HG02763 (cell line): ENCODE results near the gene SLC16A9.

ENCODE experiments used
- ATAC-seq: cut with Tn5 transposase; IDR thresholded peaks from one replicate; pipeline ENCODE4 v1.9.1; 2021; ENCODE audit warnings: mild to moderate bottlenecking, moderate library complexity; ENCODE audit not compliant: unreplicated experiment

SLC16A9 gene

GRCh38 chr10:59631882-59632807 lies 77.5 kb downstream of the SLC16A9 start:
- no peak for ATAC-seq

GRCh38 chr10:59631237-59631636 lies 78.4 kb downstream of the SLC16A9 start:
- ATAC-seq = no peak

DNA sequence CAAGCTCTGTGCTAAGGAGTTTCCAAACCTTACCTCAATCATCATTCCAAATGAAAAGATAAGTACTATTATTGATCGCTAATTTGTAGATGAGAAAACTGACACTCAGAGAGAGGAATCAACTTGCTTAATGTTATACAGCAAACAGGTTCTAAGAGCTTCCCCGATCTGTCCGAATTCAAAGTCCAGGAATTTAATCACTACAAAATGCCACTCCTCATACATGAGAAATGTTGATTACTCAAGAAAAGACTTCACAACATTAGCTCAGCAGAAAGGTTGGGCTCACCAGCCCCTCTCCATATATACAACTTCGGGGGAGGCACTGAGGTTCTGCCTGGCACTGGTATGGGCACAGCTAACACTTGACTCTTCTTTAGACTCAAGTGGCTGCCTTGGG lies 80.7 kb downstream of the SLC16A9 start:
- ATAC-seq = no peak

GRCh38 chr10:59628456-59628855 lies 81.2 kb downstream of the SLC16A9 start:
- no peak for ATAC-seq

DNA sequence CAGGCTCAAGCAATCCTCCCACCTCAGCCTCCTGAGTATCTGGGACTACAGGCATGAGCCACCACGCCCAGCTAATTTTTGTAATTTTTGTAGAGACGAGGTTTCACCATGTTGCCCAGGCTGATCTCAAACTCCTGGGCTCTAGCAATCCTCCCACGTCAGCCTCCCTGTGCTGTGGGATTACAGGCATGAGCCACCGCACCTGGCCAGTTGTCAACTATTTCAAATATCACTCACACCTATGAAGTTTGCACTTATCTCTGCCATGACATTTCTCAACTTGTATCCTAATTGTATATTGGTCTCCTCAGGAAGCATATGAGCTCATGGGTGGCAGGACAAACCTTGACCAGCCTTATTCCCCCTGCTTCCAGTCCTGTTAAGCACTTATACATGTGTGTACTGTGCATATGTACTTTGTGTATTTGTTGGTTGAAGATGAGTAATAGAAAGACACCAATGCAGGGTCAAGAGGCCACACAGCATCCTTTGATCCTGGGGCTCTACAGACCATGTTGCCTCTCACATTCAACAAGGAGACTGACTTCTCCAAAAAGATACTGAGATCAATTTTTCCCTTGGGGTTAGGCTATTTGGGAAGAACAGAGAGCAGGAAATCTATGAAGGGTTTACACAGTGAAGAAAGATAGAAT lies 82.2 kb downstream of the SLC16A9 start:
- ATAC-seq = no peak

- ATAC-seq = no peak
Observed at GRCh38 chr10:59626523-59626869, 83.2 kb downstream of the SLC16A9 start.

GRCh38 chr10:59625721-59626522 lies 83.7 kb downstream of the SLC16A9 start:
- ATAC-seq = peak; percentile 87

GRCh38 chr10:59624951-59625350 lies 84.7 kb downstream of the SLC16A9 start:
- ATAC-seq = no peak

DNA sequence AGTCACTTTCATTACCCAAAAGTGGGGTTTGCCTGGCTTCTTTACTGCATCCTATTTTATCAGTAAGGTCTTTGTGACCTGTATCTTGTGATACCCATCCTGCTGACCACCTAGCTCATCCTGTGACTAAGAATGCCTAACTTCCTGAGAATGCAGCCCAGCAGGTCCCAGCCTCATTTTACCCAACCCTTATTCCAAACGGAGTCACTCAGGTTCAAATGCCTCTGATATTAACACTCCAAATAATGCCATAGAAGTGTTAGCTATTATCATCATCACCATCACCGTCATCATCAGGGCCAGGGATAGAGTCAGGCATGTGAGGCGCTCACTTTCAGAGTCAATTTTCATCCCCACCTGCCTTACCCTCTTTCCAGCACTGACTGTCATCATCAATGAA lies 85.5 kb downstream of the SLC16A9 start:
- ATAC-seq = no peak

GRCh38 chr10:59623133-59624121 lies 86.2 kb downstream of the SLC16A9 start:
- no peak for ATAC-seq

DNA sequence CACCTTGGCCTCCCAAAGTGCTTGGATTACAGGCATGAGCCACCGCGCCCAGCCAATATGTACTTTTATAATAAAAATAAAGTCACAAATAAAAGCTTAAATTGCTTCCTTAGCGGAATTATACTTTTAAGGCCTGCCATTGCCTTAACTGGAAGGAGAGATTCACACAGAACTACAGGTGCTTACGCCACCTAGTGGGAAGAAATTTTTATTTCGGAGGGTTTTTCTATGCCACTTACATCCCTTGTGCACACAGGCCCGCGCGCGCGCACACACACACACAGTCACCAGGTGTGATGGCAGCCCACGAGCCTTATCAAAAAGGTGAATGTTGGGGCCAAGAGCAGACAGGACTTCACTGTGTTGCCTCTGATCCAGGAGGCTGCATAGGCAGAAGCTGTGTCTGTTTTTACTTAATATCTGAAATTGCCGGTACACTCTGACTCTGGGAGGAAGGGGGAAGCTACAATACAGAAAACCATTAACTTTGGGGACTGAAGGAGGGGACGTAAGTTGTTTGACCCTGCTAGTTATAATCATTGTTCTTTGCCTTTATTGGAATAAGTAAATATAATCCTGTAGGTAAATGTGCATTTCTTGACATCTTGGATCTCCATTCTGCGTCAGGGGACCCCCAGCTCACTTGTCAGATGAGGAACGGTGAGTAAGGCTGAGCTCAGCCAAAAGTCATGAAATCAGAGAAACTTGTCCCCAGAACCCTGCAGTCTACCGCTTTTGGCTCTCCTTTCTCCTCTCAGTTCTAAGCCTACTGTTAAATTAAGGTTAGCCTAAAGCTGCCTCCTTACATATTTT lies 87.1 kb downstream of the SLC16A9 start:
- no peak for ATAC-seq

GRCh38 chr10:59621771-59622170 lies 87.9 kb downstream of the SLC16A9 start:
- ATAC-seq = no peak

DNA sequence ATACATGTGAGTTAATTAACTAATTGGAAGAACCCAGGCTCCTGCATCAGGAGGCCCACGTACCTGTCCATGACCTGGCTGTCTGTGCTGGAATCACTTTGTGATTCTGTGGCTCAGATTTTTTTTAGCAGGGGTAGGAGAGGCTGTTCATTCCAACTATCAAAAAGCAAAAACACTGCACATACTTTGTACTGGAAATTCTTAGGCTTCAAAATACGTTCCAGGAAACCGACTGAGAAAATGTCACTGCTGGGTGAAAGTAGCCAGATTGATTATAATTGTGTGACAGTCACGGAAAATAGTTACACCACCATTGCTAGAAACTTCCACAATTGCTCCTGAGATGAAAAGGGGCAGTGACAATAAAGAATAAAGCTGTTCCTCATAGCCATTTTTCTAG lies 91.0 kb downstream of the SLC16A9 start:
- ATAC-seq = no peak

DNA sequence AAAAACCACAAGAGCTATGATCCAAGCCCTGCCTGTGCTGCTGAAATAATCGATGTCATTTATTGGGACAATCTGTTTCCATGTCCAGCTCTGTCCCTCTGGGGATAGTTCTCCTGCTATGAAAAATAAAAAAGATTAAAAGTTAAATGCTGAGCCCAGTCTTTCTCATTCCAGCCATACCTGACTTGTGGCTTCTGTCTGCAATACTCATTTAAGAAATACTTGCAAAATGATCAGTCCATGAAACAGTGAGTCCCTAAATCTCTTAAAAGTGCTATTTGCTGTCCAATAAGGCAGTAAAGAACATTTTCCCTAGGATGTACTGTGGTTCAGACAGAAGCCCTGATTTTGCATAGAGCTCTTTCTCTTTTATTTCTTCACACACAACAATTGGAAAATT lies 91.7 kb downstream of the SLC16A9 start:
- no peak for ATAC-seq

DNA sequence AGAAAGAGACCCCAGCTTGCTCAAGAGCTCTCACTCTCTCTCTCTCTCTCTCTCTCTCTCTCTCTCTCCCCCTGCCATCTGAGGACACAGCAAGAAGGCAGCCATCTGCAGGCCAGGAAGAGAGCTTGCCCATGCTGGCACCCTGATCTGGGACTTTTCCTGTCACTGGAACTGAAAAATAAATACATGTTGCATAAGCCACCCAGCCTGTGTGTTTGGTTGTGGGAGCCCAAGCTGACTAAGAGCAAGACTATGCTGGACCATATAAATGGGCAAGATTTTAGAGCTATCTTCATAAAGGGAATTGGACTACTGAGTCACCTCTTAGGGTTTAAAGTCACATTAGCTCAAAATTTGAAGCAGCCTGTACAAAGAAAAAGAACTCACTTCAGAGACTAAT lies 98.6 kb downstream of the SLC16A9 start:
- no peak for ATAC-seq

- ATAC-seq = no peak
Observed at GRCh38 chr10:59607970-59608369, 101.7 kb downstream of the SLC16A9 start.

DNA sequence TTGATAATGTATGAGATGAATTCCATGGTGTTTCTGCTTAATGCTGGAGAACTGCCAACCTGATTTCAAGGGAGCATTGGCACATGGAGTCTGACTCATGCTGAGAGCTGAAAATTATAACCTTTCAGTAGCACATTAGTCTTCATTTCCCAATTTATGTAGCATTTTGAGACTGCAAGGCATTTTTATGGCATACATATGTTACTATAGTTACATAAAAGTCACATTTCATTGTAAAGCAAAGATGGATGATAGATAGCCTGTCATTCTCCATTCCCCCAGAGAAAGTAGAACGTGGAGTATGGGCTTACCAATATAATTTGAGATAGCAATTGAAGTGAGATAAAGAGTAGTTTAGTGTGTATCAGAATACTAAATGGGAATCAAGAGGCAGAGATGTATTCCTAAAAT lies 103.1 kb downstream of the SLC16A9 start:
- ATAC-seq = no peak

GRCh38 chr10:59601985-59602384 lies 107.7 kb downstream of the SLC16A9 start:
- no peak for ATAC-seq
